Stimulated activated CD8-positive, alpha-beta memory T cell treated with anti-CD3 and anti-CD28 coated beads, Interleukin-7, amount 100 ng/mL, for 1 hour (primary cell): ENCODE measurements around the gene LAGE3.

Source experiments
- DNase-seq, 2 donors: peaks; one replicate each; pipeline ENCODE4 v3.0.0-alpha.2; 2020; ENCODE audit warnings: low read depth in 2 of 2

The LAGE3 gene

GRCh38 chrX:154435171-154435733, 43.8 kb downstream of the LAGE3 start:
- no peak for DNase-seq

DNA sequence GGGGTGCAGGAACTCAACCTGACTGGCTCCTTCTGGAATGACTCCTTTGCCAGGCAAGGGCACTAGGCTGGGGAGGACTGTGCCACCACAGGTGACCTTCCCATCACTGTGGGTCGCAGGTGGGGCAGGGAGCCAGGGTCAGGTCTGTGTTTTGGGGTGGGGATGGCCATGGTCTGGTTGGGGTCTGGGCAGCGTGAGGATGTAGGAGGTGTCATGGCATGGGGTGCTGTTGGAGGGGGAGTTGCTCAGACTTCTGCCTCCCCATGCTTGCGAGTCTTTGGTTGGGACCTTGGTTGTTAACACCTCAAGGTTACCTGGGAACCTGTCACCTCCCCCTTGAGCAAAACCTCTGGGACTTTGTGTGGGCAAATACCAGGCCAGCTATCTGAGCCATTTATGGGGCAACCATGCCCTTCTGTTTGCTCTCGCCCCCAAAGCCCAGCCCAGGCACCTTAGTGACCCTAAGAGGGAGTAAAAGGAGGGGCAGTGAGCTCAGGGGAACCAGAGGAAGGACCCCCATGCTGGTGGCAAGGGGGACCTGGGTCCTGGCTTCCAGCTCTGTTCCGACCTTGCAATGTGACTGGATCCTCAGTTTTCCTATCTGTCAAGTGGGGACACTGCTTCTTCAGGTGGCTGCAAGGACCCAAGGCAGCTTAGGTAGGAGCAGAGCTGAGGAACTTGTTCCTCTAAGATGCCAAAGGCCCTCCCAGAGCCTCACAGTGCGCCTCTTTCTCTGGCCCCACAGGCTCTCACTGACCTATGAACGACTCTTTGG, 44.5 kb downstream of the LAGE3 start:
- no peak for DNase-seq

GRCh38 chrX:154433605-154434004, 45.5 kb downstream of the LAGE3 start:
- no peak for DNase-seq

DNA sequence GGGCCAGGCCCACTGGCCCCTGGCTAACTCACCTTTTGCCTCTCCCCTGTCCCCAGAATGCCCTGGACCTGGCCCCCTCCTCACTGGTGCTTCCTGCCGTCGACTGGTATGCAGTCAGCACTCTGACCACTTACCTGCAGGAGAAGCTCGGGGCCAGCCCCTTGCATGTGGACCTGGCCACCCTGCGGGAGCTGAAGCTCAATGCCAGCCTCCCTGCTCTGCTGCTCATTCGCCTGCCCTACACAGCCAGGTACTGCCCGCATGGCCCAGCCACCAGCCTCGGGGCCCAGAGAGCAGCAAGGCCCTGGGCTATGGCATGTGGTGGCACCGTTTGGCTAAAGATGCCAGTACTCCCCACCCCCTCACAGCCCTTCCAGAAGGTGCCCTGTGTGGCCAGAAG, 46.9 kb downstream of the LAGE3 start:
- no peak for DNase-seq

GRCh38 chrX:154431341-154431740, 47.7 kb downstream of the LAGE3 start:
- DNase-seq: no peak

DNA sequence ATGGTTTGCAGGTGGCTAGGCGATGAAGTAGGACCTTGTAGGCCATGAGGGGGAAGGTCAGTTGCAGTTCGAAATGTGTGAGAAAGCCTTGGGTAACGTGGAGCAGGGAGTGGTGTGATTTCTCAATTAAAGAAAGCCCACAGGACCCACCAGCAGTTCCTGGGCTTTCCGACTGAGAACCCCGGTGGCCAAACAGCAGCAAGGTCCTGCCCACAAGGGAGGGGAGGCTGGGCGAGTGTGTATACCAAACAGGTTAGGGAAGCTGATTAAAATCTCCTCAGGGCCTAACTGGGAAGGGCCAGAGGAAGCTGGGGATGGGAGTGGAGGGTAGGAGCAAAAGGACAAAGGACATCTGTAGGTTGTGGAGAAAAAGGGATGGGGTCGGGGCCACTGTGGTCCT, 48.2 kb downstream of the LAGE3 start:
- DNase-seq: no peak

DNA sequence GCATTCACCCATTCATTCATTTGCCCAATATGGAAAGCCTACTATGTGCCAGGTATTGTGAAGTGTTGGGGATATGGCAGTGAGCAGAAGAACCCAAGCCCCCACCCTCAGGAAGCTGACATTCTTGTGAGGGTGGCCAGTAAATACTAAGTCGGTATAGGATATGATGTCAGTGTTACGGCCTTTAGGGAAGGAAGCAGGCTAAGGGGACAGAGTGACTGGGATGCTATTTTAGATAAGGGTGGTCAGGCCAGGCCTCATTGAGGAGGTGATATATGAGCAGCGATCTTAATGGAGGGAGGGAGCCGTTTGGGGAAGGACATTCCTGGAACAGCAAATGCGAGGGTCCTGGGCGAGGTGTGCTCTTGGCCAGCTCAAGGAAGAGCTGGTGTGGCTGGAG, 48.6 kb downstream of the LAGE3 start:
- DNase-seq: no peak

- no peak for DNase-seq
These were observed 49.4 kb downstream of the LAGE3 start for GRCh38 chrX:154429711-154430110.

DNA sequence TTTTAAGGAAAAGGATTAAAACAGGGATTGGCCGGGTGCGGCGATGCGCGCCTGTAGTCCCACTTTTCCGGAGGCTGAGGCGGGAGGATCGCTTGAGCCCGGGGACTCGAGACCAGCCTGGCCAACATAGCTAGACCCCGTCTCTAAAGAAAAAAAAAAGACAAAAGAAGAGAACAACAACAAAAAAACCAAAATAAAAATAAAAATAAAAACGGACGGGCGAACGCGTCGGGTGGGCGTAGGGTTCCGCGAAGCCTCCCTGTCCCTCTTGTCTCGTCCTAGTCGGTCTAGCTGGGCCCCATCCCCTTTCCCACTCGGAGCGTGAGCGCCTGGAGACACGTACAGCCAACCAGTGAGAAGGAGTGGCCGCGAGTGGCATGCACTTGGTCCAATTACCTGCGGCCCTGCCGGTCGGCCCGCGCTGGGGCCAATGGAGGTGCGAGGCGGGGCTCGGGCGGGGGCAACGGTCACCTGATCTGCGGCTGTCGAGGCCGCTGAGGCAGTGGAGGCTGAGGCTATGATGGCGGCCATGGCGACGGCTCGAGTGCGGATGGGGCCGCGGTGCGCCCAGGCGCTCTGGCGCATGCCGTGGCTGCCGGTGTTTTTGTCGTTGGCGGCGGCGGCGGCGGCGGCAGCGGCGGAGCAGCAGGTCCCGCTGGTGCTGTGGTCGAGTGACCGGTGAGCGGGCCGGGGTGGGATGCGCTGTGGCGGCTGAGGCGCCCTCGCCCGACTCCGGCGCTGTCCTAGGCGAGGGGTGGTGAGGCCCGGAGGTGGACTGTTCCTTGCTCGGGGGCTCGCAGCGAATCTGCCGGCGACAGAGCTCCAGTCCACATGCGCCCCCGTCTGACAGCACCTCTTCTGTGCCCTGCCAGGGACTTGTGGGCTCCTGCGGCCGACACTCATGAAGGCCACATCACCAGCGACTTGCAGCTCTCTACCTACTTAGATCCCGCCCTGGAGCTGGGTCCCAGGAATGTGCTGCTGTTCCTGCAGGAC, 50.6 kb downstream of the LAGE3 start, which contains the start of gene ATP6AP1:
Gene ATP6AP1, plus strand, starts transcription at position 502 of the 996 bp plus-strand sequence. Its CDS starts 16 bp downstream, at position 518.
- DNase-seq: peak; percentile 66 to 71
